Measurements from ENCODE around the gene UGT1A10.

Gene UGT1A10

GRCh38 chr2:233689031-233689430, 52.8 kb downstream of the UGT1A10 start:
- TF ChIP-seq CTCF (IDR thresholded peaks at IDR 0.05): no peak
- Histone ChIP-seq H3K27me3 (peaks cover 5% of the 10 kb centered on the region), H3K27ac (no peak overlapping the region), H3K36me3 (no peaks in the 10 kb centered on the region), H3K4me1 (ENCODE audit: control insufficient read depth in 1 of 2, insufficient read depth in 1 of 2, low read depth in 1 of 2, low read length in 1 of 2) (no peaks in the 10 kb centered on the region), H3K9me3 (no peaks in the 10 kb centered on the region), H3K4me3 (ENCODE audit: low read depth in 1 of 2, low read length in 1 of 2) (no peak overlapping the region)

- H3K4me1 ChIP-seq (ENCODE audit: control insufficient read depth in 1 of 2, insufficient read depth in 1 of 2, low read depth in 1 of 2, low read length in 1 of 2): no peaks in the 10 kb centered on the region
- H3K27me3 ChIP-seq: peaks cover 5% of the 10 kb centered on the region
- H3K4me3 ChIP-seq (ENCODE audit: low read depth in 1 of 2, low read length in 1 of 2): no peak overlapping the region
- no peak overlapping the region for H3K27ac ChIP-seq
- no peaks in the 10 kb centered on the region for H3K36me3 ChIP-seq
- no peaks in the 10 kb centered on the region for H3K9me3 ChIP-seq
- TF ChIP-seq CTCF (IDR thresholded peaks at IDR 0.05): no peak
Measured at GRCh38 chr2:233689501-233689900, 53.3 kb downstream of the UGT1A10 start.

DNA sequence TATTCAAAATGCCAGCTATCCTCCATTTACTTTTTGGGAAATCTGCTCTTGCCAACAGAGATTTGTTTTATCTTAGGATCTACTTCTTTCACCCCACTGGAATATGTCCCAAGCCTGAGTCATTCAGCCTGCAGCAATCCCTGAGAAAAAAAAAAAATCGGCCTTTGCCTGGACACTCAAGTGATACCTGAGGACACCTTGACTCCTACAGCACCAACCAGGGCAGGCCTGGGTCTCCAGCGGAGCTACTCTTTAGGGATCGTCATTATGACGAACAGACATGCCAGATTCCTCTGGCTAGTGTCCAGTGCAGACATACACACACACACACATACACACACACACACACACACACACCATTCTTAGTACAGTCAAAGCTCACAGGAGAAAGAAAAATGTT, 54.2 kb downstream of the UGT1A10 start:
- no peak for TF ChIP-seq CTCF (IDR thresholded peaks at IDR 0.05)
- no peak overlapping the region for H3K4me3 ChIP-seq (ENCODE audit: low read depth in 1 of 2, low read length in 1 of 2)
- H3K36me3 ChIP-seq: no peaks in the 10 kb centered on the region
- no peaks in the 10 kb centered on the region for H3K4me1 ChIP-seq (ENCODE audit: control insufficient read depth in 1 of 2, insufficient read depth in 1 of 2, low read depth in 1 of 2, low read length in 1 of 2)
- H3K27me3 ChIP-seq: peaks cover 5% of the 10 kb centered on the region
- H3K9me3 ChIP-seq: no peaks in the 10 kb centered on the region
- no peak overlapping the region for H3K27ac ChIP-seq

DNA sequence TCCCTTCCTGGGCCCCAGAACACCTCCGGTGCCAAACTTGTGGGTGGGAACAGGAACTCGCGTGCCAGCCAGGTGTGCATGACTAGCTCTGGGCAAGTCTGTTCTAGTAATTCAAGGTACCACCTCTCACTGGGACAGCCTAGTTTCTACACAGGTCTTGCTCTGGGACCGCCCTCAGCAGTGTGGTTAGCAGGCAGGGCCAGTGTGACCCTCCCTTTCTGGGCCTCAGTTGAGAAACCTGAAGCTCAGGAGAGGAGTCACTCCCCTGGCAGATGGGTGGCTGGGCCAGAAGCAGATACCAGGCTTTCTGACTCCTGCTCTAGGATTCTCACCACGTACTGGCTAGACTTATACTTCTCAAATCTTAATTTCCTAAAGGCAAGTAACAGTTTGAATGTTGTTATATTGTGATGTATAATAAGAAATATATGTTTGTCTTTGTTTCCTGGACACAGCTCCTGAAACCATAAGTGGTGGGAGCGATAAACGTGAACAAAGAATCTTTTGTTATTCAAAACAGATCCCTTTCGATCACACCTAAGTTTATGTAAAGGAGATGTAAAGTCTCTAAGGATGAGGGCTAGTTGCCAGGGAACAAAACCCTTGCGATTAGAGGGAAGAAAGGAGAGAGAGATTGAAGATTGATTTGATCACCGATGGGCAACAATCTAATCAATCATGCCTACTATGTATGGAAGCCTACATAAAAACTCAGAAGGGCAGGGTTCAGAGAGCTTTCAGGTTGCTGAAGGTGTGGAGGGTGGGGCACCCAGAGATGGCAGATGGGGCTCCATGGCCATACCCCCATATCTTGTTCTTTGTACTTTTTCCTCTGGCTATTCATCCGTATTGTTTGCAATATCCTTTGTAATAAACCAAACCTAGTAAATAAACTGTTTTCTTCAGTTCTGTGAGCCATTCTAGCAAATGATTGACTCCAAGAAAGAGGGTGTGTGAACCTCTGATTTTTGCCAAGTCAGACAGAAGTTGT, 55.5 kb downstream of the UGT1A10 start:
- Histone ChIP-seq H3K27ac (no peak overlapping the region), H3K27me3 (peaks cover 1% of the 10 kb centered on the region), H3K4me1 (ENCODE audit: control insufficient read depth in 1 of 2, insufficient read depth in 1 of 2, low read depth in 1 of 2, low read length in 1 of 2) (no peaks in the 10 kb centered on the region), H3K4me3 (ENCODE audit: low read depth in 1 of 2, low read length in 1 of 2) (no peak overlapping the region), H3K9me3 (no peaks in the 10 kb centered on the region), H3K36me3 (no peaks in the 10 kb centered on the region)
- no peak for TF ChIP-seq CTCF (IDR thresholded peaks at IDR 0.05)

- H3K27me3 ChIP-seq: no peaks in the 10 kb centered on the region
- no peak within 1 kb of the TSS for H3K4me3 ChIP-seq (ENCODE audit: low read depth in 1 of 2, low read length in 1 of 2)
- H3K27ac ChIP-seq: no peak within 1 kb of the TSS
- no peaks in the 10 kb centered on the region for H3K36me3 ChIP-seq
- H3K9me3 ChIP-seq: no peaks in the 10 kb centered on the region
- TF ChIP-seq CTCF (IDR thresholded peaks at IDR 0.05): no peak
- H3K4me1 ChIP-seq (ENCODE audit: control insufficient read depth in 1 of 2, insufficient read depth in 1 of 2, low read depth in 1 of 2, low read length in 1 of 2): no peaks in the 10 kb centered on the region
Measured at GRCh38 chr2:233692648-233693047, 56.4 kb downstream of the UGT1A10 start, which contains the start of gene UGT1A6. TSS of gene UGT1A6 (plus strand) at chr2:233692890. CDS start at chr2:233693005, 115 bp downstream.
